ENCODE measurements around the gene IGFALS. TPM values are rescaled to one million over a fixed set of nuclear protein-coding genes. Genes with fewer than 3 reads are reported as not detected.

Gene IGFALS
- total RNA-seq, 1 donor from 2014 or later: 0.12 TPM

GRCh38 chr16:1758923-1759322 is 34.6 kb downstream of the IGFALS start:
- H3K27me3 Mint-ChIP-seq (ENCODE audit: low read depth): no peaks in the 10 kb centered on the region
- H3K9me3 Mint-ChIP-seq (ENCODE audit: low read depth): no peaks in the 10 kb centered on the region
- DNase-seq (ENCODE audit: low spot score): no peak
- H3K27ac Mint-ChIP-seq (ENCODE audit: unreplicated experiment): no peak overlapping the region
- no peak for TF ChIP-seq CTCF (IDR thresholded peaks at IDR 0.05)
- no peak overlapping the region for H3K4me3 Mint-ChIP-seq (ENCODE audit: unreplicated experiment)
- H3K4me1 Mint-ChIP-seq (ENCODE audit: low read depth): no peaks in the 10 kb centered on the region
- H3K36me3 Mint-ChIP-seq (ENCODE audit: low read depth): peaks cover 13% of the 10 kb centered on the region

GRCh38 chr16:1757714-1758461 is 35.6 kb downstream of the IGFALS start:
- H3K27me3 Mint-ChIP-seq (ENCODE audit: low read depth): no peaks in the 10 kb centered on the region
- no peak for DNase-seq (ENCODE audit: low spot score)
- TF ChIP-seq CTCF (IDR thresholded peaks at IDR 0.05): no peak
- H3K4me1 Mint-ChIP-seq (ENCODE audit: low read depth): no peaks in the 10 kb centered on the region
- peaks cover 14% of the 10 kb centered on the region for H3K36me3 Mint-ChIP-seq (ENCODE audit: low read depth)
- no peak overlapping the region for H3K27ac Mint-ChIP-seq (ENCODE audit: unreplicated experiment)
- no peaks in the 10 kb centered on the region for H3K9me3 Mint-ChIP-seq (ENCODE audit: low read depth)
- no peak overlapping the region for H3K4me3 Mint-ChIP-seq (ENCODE audit: unreplicated experiment)

- no peak overlapping the region for H3K27ac Mint-ChIP-seq (ENCODE audit: unreplicated experiment)
- H3K4me1 Mint-ChIP-seq (ENCODE audit: low read depth): no peaks in the 10 kb centered on the region
- no peak for TF ChIP-seq CTCF (IDR thresholded peaks at IDR 0.05)
- no peaks in the 10 kb centered on the region for H3K9me3 Mint-ChIP-seq (ENCODE audit: low read depth)
- no peak overlapping the region for H3K4me3 Mint-ChIP-seq (ENCODE audit: unreplicated experiment)
- H3K27me3 Mint-ChIP-seq (ENCODE audit: low read depth): no peaks in the 10 kb centered on the region
- H3K36me3 Mint-ChIP-seq (ENCODE audit: low read depth): peaks cover 15% of the 10 kb centered on the region
- no peak for DNase-seq (ENCODE audit: low spot score)
Observed at GRCh38 chr16:1754204-1754603, 39.3 kb downstream of the IGFALS start.

GRCh38 chr16:1752853-1753252 is 40.7 kb downstream of the IGFALS start:
- H3K4me3 Mint-ChIP-seq (ENCODE audit: unreplicated experiment): no peak overlapping the region
- H3K4me1 Mint-ChIP-seq (ENCODE audit: low read depth): no peaks in the 10 kb centered on the region
- no peak for DNase-seq (ENCODE audit: low spot score)
- H3K36me3 Mint-ChIP-seq (ENCODE audit: low read depth): peaks cover 19% of the 10 kb centered on the region
- no peaks in the 10 kb centered on the region for H3K9me3 Mint-ChIP-seq (ENCODE audit: low read depth)
- peak overlapping the region; percentile 17 for H3K27ac Mint-ChIP-seq (ENCODE audit: unreplicated experiment)
- H3K27me3 Mint-ChIP-seq (ENCODE audit: low read depth): no peaks in the 10 kb centered on the region
- no peak for TF ChIP-seq CTCF (IDR thresholded peaks at IDR 0.05)

- H3K36me3 Mint-ChIP-seq (ENCODE audit: low read depth): peaks cover 22% of the 10 kb centered on the region
- H3K9me3 Mint-ChIP-seq (ENCODE audit: low read depth): no peaks in the 10 kb centered on the region
- TF ChIP-seq CTCF (IDR thresholded peaks at IDR 0.05): no peak
- no peak overlapping the region for H3K4me3 Mint-ChIP-seq (ENCODE audit: unreplicated experiment)
- H3K27me3 Mint-ChIP-seq (ENCODE audit: low read depth): no peaks in the 10 kb centered on the region
- H3K4me1 Mint-ChIP-seq (ENCODE audit: low read depth): peaks cover under 1% of the 10 kb centered on the region
- no peak for DNase-seq (ENCODE audit: low spot score)
- no peak overlapping the region for H3K27ac Mint-ChIP-seq (ENCODE audit: unreplicated experiment)
Observed at GRCh38 chr16:1751946-1752345, 41.6 kb downstream of the IGFALS start.

Measured in chondrocyte (in vitro differentiated cells).